OCI-LY3 (cell line): ENCODE data around the gene CHD6.

Source experiments
- EZH2phosphoT487 ChIP-seq: fragments of 200-600 bp; shearing (Covaris generic); IDR thresholded peaks from 2 replicates; pipeline ENCODE4 v1.6.1; 2018; ENCODE audit warnings: antibody characterized with exemption, mixed run types, low read depth
- TF ChIP-seq, protein P1 (sequence below): fragments of 200-600, 300-600 bp; sonication (generic); IDR thresholded peaks from 2 replicates; pipeline ENCODE4 v1.5.1; 2014; ENCODE audit warnings: antibody characterized with exemption, low read length, low read depth

- TF ChIP-seq, protein P1, sequence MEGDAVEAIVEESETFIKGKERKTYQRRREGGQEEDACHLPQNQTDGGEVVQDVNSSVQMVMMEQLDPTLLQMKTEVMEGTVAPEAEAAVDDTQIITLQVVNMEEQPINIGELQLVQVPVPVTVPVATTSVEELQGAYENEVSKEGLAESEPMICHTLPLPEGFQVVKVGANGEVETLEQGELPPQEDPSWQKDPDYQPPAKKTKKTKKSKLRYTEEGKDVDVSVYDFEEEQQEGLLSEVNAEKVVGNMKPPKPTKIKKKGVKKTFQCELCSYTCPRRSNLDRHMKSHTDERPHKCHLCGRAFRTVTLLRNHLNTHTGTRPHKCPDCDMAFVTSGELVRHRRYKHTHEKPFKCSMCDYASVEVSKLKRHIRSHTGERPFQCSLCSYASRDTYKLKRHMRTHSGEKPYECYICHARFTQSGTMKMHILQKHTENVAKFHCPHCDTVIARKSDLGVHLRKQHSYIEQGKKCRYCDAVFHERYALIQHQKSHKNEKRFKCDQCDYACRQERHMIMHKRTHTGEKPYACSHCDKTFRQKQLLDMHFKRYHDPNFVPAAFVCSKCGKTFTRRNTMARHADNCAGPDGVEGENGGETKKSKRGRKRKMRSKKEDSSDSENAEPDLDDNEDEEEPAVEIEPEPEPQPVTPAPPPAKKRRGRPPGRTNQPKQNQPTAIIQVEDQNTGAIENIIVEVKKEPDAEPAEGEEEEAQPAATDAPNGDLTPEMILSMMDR = no peak
- TF ChIP-seq EZH2phosphoT487 = no peak
These were observed 163.9 kb downstream of the CHD6 start for GRCh38 chr20:41454250-41454649.
